ENCODE measurements around the gene ITGB3BP.
A peak's percentile ranks its signal among the peaks of the same experiment; 100 is the strongest.

The ITGB3BP gene

GRCh38 chr1:63442141-63442475, 80.9 kb downstream of the ITGB3BP start:
- Histone ChIP-seq H2BK15ac (ENCODE audit: low read depth, poor library complexity, severe bottlenecking) (no peak overlapping the region), H3K14ac (ENCODE audit: low read length in 2 of 2) (no peak overlapping the region), H2AFZ (ENCODE audit: low read depth, low read length) (no peak overlapping the region), H3K4me3 (ENCODE audit: insufficient read depth in 1 of 2, low read depth in 1 of 2, low read length in 2 of 2) (no peak overlapping the region), H3K4me2 (ENCODE audit: low read length, poor library complexity, severe bottlenecking) (no peak overlapping the region), H3K36me3 (ENCODE audit: control insufficient read depth in 1 of 2, insufficient read depth in 2 of 2, low read depth in 1 of 2, low read length in 2 of 2) (no peaks in the 10 kb centered on the region), H4K91ac (ENCODE audit: low read length) (no peak overlapping the region), H3K79me1 (replicated peaks; ENCODE audit: low read length, poor library complexity, severe bottlenecking) (no peaks in the 10 kb centered on the region), H3K9ac (ENCODE audit: low read length) (peak overlapping the region; percentile 34), H3K27me3 (ENCODE audit: control insufficient read depth in 1 of 2, insufficient read depth in 1 of 2, low read length in 2 of 2) (no peaks in the 10 kb centered on the region), H4K8ac (ENCODE audit: low read length) (no peak overlapping the region), H3K4ac (ENCODE audit: low read depth in 1 of 2, low read length in 2 of 2) (no peak overlapping the region), H3K4me1 (ENCODE audit: control insufficient read depth, insufficient read depth, low read depth, low read length) (no peaks in the 10 kb centered on the region), H3K18ac (ENCODE audit: low read depth in 1 of 2, low read length in 2 of 2) (no peak overlapping the region), H3K27ac (ENCODE audit: low read length, poor library complexity, severe bottlenecking) (no peak overlapping the region), H3K23ac (ENCODE audit: low read length in 2 of 2) (no peak overlapping the region), H2BK5ac (ENCODE audit: low read depth, low read length, poor library complexity, severe bottlenecking) (no peak overlapping the region), H2BK120ac (ENCODE audit: low read depth, low read length) (no peak overlapping the region), H2BK12ac (ENCODE audit: low read length in 2 of 2) (no peak overlapping the region), H2AK5ac (ENCODE audit: low read length, severe bottlenecking) (no peak overlapping the region), H3K9me3 (ENCODE audit: control insufficient read depth, low read length) (no peaks in the 10 kb centered on the region)
- DNase-seq: no peak

DNA sequence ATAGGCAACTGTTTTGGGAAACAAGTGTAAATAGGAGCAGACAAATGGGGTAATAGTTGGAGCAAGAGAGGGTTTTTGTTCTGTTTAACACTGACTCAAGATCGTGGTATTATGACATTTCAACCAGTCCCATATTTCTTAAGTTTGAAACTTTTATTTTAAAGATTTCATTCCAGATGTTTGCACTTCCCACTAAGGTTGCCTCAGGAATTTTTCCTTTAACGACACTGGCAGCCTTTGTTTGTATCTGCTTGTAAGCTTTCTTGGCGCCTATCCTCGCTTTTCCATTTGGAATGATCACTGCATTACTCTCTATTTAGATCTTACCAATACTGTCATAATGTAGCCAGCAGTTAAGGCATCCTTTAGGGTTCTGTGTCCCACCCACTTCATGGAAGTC, 87.9 kb downstream of the ITGB3BP start:
- Histone ChIP-seq H3K9me3 (ENCODE audit: control insufficient read depth, low read length) (peaks cover 12% of the 10 kb centered on the region), H3K27ac (ENCODE audit: low read length, poor library complexity, severe bottlenecking) (no peak overlapping the region), H3K18ac (ENCODE audit: low read depth in 1 of 2, low read length in 2 of 2) (no peak overlapping the region), H3K9ac (ENCODE audit: low read length) (no peak overlapping the region), H3K23ac (ENCODE audit: low read length in 2 of 2) (no peak overlapping the region), H2BK12ac (ENCODE audit: low read length in 2 of 2) (no peak overlapping the region), H4K8ac (ENCODE audit: low read length) (no peak overlapping the region), H2BK5ac (ENCODE audit: low read depth, low read length, poor library complexity, severe bottlenecking) (no peak overlapping the region), H3K4ac (ENCODE audit: low read depth in 1 of 2, low read length in 2 of 2) (no peak overlapping the region), H2BK15ac (ENCODE audit: low read depth, poor library complexity, severe bottlenecking) (no peak overlapping the region), H3K79me1 (replicated peaks; ENCODE audit: low read length, poor library complexity, severe bottlenecking) (no peaks in the 10 kb centered on the region), H3K4me1 (ENCODE audit: control insufficient read depth, insufficient read depth, low read depth, low read length) (no peaks in the 10 kb centered on the region), H2BK120ac (ENCODE audit: low read depth, low read length) (no peak overlapping the region), H3K4me3 (ENCODE audit: insufficient read depth in 1 of 2, low read depth in 1 of 2, low read length in 2 of 2) (no peak overlapping the region), H3K27me3 (ENCODE audit: control insufficient read depth in 1 of 2, insufficient read depth in 1 of 2, low read length in 2 of 2) (no peaks in the 10 kb centered on the region), H4K91ac (ENCODE audit: low read length) (no peak overlapping the region), H3K14ac (ENCODE audit: low read length in 2 of 2) (no peak overlapping the region), H3K4me2 (ENCODE audit: low read length, poor library complexity, severe bottlenecking) (no peak overlapping the region), H2AFZ (ENCODE audit: low read depth, low read length) (no peak overlapping the region), H2AK5ac (ENCODE audit: low read length, severe bottlenecking) (no peak overlapping the region), H3K36me3 (ENCODE audit: control insufficient read depth in 1 of 2, insufficient read depth in 2 of 2, low read depth in 1 of 2, low read length in 2 of 2) (peaks cover 0 to 5% of the 10 kb centered on the region in 2 experiments)
- WGBS: 90% methylated on average over 4 of the region's 4 CpGs
- DNase-seq: no peak

DNA sequence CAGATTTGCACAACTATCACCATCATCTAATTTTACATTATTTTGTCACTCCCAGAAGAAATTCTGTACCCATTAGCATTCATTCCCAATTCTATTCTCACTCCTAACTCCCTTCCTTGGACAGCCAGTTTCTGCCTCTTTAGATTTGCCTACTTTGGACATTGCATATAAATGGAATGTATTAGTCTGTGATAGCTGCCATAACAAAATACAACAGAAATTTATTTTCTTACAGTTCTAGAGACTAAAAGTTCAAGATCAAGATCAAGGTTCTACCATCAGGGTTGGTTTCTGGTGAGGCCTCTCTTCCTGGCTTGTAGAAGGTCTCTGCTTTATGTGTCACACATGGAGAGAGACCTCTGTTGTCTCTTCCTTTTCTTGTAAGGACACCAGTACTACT, 93.7 kb downstream of the ITGB3BP start:
- Histone ChIP-seq H3K9me3 (ENCODE audit: control insufficient read depth, low read length) (peaks cover 20% of the 10 kb centered on the region), H2BK12ac (ENCODE audit: low read length in 2 of 2) (no peak overlapping the region), H2BK5ac (ENCODE audit: low read depth, low read length, poor library complexity, severe bottlenecking) (no peak overlapping the region), H3K23ac (ENCODE audit: low read length in 2 of 2) (no peak overlapping the region), H3K4ac (ENCODE audit: low read depth in 1 of 2, low read length in 2 of 2) (no peak overlapping the region), H3K4me1 (ENCODE audit: control insufficient read depth, insufficient read depth, low read depth, low read length) (no peaks in the 10 kb centered on the region), H3K27ac (ENCODE audit: low read length, poor library complexity, severe bottlenecking) (no peak overlapping the region), H3K27me3 (ENCODE audit: control insufficient read depth in 1 of 2, insufficient read depth in 1 of 2, low read length in 2 of 2) (no peaks in the 10 kb centered on the region), H2AFZ (ENCODE audit: low read depth, low read length) (no peak overlapping the region), H2AK5ac (ENCODE audit: low read length, severe bottlenecking) (no peak overlapping the region), H3K14ac (ENCODE audit: low read length in 2 of 2) (no peak overlapping the region), H3K4me2 (ENCODE audit: low read length, poor library complexity, severe bottlenecking) (no peak overlapping the region), H3K18ac (ENCODE audit: low read depth in 1 of 2, low read length in 2 of 2) (no peak overlapping the region), H4K8ac (ENCODE audit: low read length) (no peak overlapping the region), H2BK120ac (ENCODE audit: low read depth, low read length) (no peak overlapping the region), H3K9ac (ENCODE audit: low read length) (no peak overlapping the region), H4K91ac (ENCODE audit: low read length) (no peak overlapping the region), H3K79me1 (replicated peaks; ENCODE audit: low read length, poor library complexity, severe bottlenecking) (no peaks in the 10 kb centered on the region), H3K4me3 (ENCODE audit: insufficient read depth in 1 of 2, low read depth in 1 of 2, low read length in 2 of 2) (no peak overlapping the region), H3K36me3 (ENCODE audit: control insufficient read depth in 1 of 2, insufficient read depth in 2 of 2, low read depth in 1 of 2, low read length in 2 of 2) (peaks cover 0 to 15% of the 10 kb centered on the region in 2 experiments), H2BK15ac (ENCODE audit: low read depth, poor library complexity, severe bottlenecking) (no peak overlapping the region)
- no peak for DNase-seq

- Histone ChIP-seq H3K4me1 (ENCODE audit: control insufficient read depth, insufficient read depth, low read depth, low read length) (no peaks in the 10 kb centered on the region), H3K36me3 (ENCODE audit: control insufficient read depth in 1 of 2, insufficient read depth in 2 of 2, low read depth in 1 of 2, low read length in 2 of 2) (peaks cover 0 to 15% of the 10 kb centered on the region in 2 experiments), H2BK15ac (ENCODE audit: low read depth, poor library complexity, severe bottlenecking) (no peak overlapping the region), H2BK120ac (ENCODE audit: low read depth, low read length) (no peak overlapping the region), H2BK5ac (ENCODE audit: low read depth, low read length, poor library complexity, severe bottlenecking) (no peak overlapping the region), H2AK5ac (ENCODE audit: low read length, severe bottlenecking) (no peak overlapping the region), H3K4ac (ENCODE audit: low read depth in 1 of 2, low read length in 2 of 2) (no peak overlapping the region), H3K4me2 (ENCODE audit: low read length, poor library complexity, severe bottlenecking) (no peak overlapping the region), H2AFZ (ENCODE audit: low read depth, low read length) (no peak overlapping the region), H4K8ac (ENCODE audit: low read length) (no peak overlapping the region), H3K23ac (ENCODE audit: low read length in 2 of 2) (no peak overlapping the region), H3K79me1 (replicated peaks; ENCODE audit: low read length, poor library complexity, severe bottlenecking) (no peaks in the 10 kb centered on the region), H3K27me3 (ENCODE audit: control insufficient read depth in 1 of 2, insufficient read depth in 1 of 2, low read length in 2 of 2) (no peaks in the 10 kb centered on the region), H3K27ac (ENCODE audit: low read length, poor library complexity, severe bottlenecking) (no peak overlapping the region), H3K9me3 (ENCODE audit: control insufficient read depth, low read length) (peaks cover 20% of the 10 kb centered on the region), H3K9ac (ENCODE audit: low read length) (no peak overlapping the region), H3K14ac (ENCODE audit: low read length in 2 of 2) (no peak overlapping the region), H4K91ac (ENCODE audit: low read length) (no peak overlapping the region), H2BK12ac (ENCODE audit: low read length in 2 of 2) (no peak overlapping the region), H3K4me3 (ENCODE audit: insufficient read depth in 1 of 2, low read depth in 1 of 2, low read length in 2 of 2) (no peak overlapping the region), H3K18ac (ENCODE audit: low read depth in 1 of 2, low read length in 2 of 2) (no peak overlapping the region)
- DNase-seq: no peak
These were observed 94.2 kb downstream of the ITGB3BP start for GRCh38 chr1:63428815-63429214.

All from mesenchymal stem cell (in vitro differentiated cells and primary cell).